Ishikawa (cell line): ENCODE data around the gene RAI14.

Experiments used
- CREB1 ChIP-seq: IDR thresholded peaks from 2 replicates; pipeline ENCODE4 v1.6.1; 2012; ENCODE audit warnings: low read depth
- EGR1 ChIP-seq: IDR thresholded peaks from 2 replicates; pipeline ENCODE4 v1.6.1; 2012
- EP300 ChIP-seq: IDR thresholded peaks from 2 replicates; pipeline ENCODE4 v1.6.1; 2012; ENCODE audit warnings: borderline replicate concordance
- FOXM1 ChIP-seq: IDR thresholded peaks from 2 replicates; pipeline ENCODE4 v1.6.1; 2012; ENCODE audit warnings: low read depth, borderline replicate concordance
- NFIC ChIP-seq: IDR thresholded peaks from 2 replicates; pipeline ENCODE4 v1.6.1; 2012
- RAD21 ChIP-seq: IDR thresholded peaks from 2 replicates; pipeline ENCODE4 v1.6.1; 2012; ENCODE audit warnings: low read depth
- TAF1 ChIP-seq: IDR thresholded peaks from 2 replicates; pipeline ENCODE4 v1.6.1; 2012; ENCODE audit warnings: low read depth, mild to moderate bottlenecking
- TCF12 ChIP-seq: IDR thresholded peaks from 2 replicates; pipeline ENCODE4 v1.6.1; 2012; ENCODE audit warnings: low read depth
- YY1 ChIP-seq: IDR thresholded peaks from 2 replicates; pipeline ENCODE4 v1.6.1; 2012; ENCODE audit warnings: low read depth
- ZBTB7A ChIP-seq: IDR thresholded peaks from 2 replicates; pipeline ENCODE4 v1.6.1; 2012; ENCODE audit warnings: low read depth
- TF ChIP-seq, protein P1 (sequence below): IDR thresholded peaks from 2 replicates; pipeline ENCODE4 v1.6.1; 2012
- TF ChIP-seq, protein P2 (sequence below): IDR thresholded peaks from 2 replicates; pipeline ENCODE4 v1.6.1; 2012

DNA sequence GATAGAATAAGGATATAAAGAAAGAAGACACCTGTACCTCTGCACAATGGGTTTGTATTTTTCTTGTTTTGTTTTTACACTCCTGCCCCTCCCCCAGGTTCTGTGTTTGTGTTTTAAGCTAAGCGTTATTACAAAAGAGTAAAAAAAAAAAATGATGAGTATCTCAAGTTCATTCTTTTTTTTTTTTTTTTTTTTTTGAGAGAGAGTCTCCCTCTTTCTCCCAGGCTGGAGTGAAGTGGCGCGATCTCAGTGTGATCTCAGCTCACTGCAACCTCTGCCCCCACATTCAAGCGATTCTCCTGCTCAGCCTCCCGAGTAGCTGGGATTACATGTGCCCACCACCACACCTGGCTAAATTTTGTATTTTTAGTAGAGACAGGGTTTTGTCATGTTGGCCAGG is 29.4 kb upstream of the RAI14 start:
- TF ChIP-seq TAF1 (no peak), TCF12 (no peak), FOXM1 (no peak), EGR1 (no peak), NFIC (no peak), EP300 (no peak), YY1 (no peak), RAD21 (no peak), CREB1 (no peak), ZBTB7A (no peak)
- TF ChIP-seq, protein P1, sequence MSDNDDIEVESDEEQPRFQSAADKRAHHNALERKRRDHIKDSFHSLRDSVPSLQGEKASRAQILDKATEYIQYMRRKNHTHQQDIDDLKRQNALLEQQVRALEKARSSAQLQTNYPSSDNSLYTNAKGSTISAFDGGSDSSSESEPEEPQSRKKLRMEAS, result no peak
- TF ChIP-seq, protein P2, sequence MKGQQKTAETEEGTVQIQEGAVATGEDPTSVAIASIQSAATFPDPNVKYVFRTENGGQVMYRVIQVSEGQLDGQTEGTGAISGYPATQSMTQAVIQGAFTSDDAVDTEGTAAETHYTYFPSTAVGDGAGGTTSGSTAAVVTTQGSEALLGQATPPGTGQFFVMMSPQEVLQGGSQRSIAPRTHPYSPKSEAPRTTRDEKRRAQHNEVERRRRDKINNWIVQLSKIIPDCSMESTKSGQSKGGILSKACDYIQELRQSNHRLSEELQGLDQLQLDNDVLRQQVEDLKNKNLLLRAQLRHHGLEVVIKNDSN, result no peak
